Nephron progenitor cell (in vitro differentiated cells): ENCODE results near the gene SSBP3.

Experiments
- DNase-seq: peaks from one replicate; pipeline ENCODE4 v3.0.0; 2021
- H3K27ac Mint-ChIP-seq: 2 replicates; pipeline ENCODE4 v1.8.0; 2021; ENCODE audit warnings: mild to moderate bottlenecking, moderate library complexity, mixed read lengths
- H3K27me3 Mint-ChIP-seq: 2 replicates; pipeline ENCODE4 v1.8.0; 2021; ENCODE audit warnings: mild to moderate bottlenecking, low read depth, mixed read lengths; ENCODE audit not compliant: poor library complexity
- H3K36me3 Mint-ChIP-seq: 2 replicates; pipeline ENCODE4 v1.8.0; 2021; ENCODE audit warnings: low read depth, mixed read lengths
- H3K4me1 Mint-ChIP-seq: 2 replicates; pipeline ENCODE4 v1.8.0; 2021; ENCODE audit warnings: mixed read lengths
- H3K4me3 Mint-ChIP-seq: 2 replicates; pipeline ENCODE4 v1.8.0; 2021; ENCODE audit warnings: mild to moderate bottlenecking, moderate library complexity, mixed read lengths
- H3K9me3 Mint-ChIP-seq: 2 replicates; pipeline ENCODE4 v1.8.0; 2021; ENCODE audit warnings: mild to moderate bottlenecking, moderate library complexity, mixed read lengths
- TF ChIP-seq, protein P1 (sequence below): fragments of 200-600 bp; sonication (generic); IDR thresholded peaks from 2 replicates; pipeline ENCODE4 v1.5.0; 2021; ENCODE audit warnings: antibody characterized with exemption

The SSBP3 gene

DNA sequence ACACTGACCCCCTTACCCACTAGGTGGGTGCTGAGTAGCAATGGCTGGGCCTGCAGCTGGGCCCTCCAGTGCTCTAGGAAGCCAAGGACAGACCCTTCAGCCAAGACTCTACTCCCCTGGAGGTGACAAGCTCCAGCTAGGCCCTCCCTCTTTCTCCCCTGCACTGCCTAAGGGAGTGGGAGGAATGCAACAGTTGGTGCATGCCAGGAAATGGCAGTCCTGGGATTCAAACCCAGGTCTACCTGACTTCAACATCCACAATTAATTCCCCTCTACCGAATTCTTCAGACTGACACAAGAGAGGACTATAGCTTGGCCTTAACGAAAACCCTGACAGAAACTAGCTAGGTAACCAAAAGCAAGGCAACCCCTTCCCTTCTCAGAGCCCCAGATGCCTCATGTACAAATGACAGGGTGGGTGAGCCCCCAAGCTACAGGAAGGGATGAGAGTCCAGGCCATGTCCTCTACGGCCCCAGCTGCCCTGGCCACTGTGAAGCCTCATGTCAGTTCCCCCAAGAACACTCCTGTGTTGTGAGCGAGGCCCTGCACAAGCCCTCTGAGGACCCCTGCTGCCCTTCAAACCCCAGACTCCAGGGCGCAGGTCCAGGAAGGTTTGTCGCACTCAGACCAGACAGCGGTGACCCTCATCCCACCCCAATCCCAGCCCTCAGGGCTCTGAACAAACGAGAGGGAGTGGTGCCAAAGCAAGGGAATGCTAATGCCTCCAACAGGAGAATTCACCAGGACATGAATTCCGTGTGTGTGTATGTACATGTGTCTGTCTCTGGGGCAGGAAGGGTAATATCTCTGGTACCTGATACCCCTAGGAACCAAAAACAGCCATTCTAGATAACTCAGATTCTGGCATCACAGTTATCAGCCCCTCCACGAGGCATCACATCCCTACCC lies 113.9 kb downstream of the SSBP3 start:
- H3K9me3 Mint-ChIP-seq = no peaks in the 10 kb centered on the region
- H3K27ac Mint-ChIP-seq = peak overlapping the region; percentile 81
- H3K36me3 Mint-ChIP-seq = no peaks in the 10 kb centered on the region
- peaks cover 7% of the 10 kb centered on the region for H3K27me3 Mint-ChIP-seq
- TF ChIP-seq, protein P1, sequence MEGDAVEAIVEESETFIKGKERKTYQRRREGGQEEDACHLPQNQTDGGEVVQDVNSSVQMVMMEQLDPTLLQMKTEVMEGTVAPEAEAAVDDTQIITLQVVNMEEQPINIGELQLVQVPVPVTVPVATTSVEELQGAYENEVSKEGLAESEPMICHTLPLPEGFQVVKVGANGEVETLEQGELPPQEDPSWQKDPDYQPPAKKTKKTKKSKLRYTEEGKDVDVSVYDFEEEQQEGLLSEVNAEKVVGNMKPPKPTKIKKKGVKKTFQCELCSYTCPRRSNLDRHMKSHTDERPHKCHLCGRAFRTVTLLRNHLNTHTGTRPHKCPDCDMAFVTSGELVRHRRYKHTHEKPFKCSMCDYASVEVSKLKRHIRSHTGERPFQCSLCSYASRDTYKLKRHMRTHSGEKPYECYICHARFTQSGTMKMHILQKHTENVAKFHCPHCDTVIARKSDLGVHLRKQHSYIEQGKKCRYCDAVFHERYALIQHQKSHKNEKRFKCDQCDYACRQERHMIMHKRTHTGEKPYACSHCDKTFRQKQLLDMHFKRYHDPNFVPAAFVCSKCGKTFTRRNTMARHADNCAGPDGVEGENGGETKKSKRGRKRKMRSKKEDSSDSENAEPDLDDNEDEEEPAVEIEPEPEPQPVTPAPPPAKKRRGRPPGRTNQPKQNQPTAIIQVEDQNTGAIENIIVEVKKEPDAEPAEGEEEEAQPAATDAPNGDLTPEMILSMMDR = no peak
- H3K4me1 Mint-ChIP-seq = peaks cover 95% of the 10 kb centered on the region
- no peak for DNase-seq
- H3K4me3 Mint-ChIP-seq = no peak overlapping the region

DNA sequence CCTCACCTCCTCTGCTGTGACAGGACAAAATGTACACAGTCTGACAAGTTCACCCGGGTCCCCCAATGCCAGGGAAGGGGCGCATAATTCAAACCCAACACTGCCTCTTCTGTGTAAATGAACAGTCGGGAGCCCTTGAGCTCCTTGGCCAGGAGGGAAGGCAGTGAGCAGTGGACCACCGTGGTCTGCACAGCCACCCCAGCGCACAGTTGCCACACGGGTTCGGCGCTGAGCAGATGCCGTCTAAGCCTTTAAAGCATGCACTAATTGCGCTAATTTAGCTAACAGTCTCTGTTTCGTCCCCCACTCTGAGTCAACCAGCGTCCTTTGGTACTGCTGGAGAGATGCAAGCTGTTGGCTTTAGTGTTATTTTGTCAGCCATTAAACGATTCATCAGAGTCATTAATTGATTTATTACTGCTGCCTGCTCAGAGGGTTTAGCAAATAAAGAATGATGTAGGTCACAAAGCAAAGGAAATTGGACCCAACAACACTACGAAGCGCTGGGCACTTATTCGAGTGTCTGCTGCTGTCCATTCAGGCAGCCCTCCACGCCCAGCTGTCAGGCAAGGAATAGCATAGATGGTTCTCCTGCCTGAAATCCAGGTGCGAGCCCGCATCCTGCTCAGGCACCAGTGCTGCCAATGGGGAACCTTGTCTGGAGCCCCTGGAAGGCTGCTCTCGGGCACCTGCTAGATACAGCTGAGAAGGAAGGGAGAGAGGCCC lies 114.8 kb downstream of the SSBP3 start:
- Mint-ChIP-seq H3K27ac (peak overlapping the region; percentile 66), H3K4me3 (peak overlapping the region; percentile 13), H3K27me3 (peaks cover 7% of the 10 kb centered on the region), H3K4me1 (peaks cover 95% of the 10 kb centered on the region), H3K9me3 (no peaks in the 10 kb centered on the region), H3K36me3 (no peaks in the 10 kb centered on the region)
- peak; percentile 22 for DNase-seq
- TF ChIP-seq, protein P1 = no peak

DNA sequence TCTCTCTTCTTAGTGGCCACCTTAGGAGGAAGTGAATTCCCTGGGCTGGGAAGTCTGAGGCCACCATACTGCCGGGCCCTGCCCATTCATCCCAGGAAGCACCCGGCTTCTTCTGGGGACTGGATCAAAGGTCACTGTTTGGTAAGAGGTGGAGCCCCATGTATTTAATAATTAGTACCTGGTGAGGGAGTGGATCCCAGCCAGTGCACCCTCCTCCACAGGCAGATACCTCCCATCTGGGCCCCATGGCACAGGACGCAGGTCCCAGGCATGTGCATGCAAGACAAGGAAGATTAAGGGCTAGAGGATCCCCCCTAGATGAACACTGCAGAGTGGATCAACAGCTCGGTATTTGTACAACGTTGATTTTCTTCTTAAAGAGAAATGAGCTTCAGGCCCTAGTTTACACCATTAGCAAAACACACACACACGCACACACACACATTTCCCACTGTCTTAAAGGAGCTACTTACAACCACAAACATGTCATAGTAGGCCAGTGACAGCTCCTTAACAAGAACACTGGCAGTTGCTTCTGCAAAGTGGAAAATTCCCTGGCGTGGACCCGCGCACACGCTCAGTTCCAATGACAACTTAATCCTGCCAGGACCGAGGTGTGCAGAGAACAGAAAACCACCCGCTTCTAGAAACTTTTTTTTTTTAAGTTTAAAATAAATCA lies 115.5 kb downstream of the SSBP3 start:
- peaks cover 95% of the 10 kb centered on the region for H3K4me1 Mint-ChIP-seq
- H3K36me3 Mint-ChIP-seq = no peaks in the 10 kb centered on the region
- no peak for DNase-seq
- H3K9me3 Mint-ChIP-seq = no peaks in the 10 kb centered on the region
- H3K27ac Mint-ChIP-seq = peak overlapping the region; percentile 26
- H3K27me3 Mint-ChIP-seq = peaks cover 7% of the 10 kb centered on the region
- TF ChIP-seq, protein P1 = no peak
- H3K4me3 Mint-ChIP-seq = peak overlapping the region; percentile 42

DNA sequence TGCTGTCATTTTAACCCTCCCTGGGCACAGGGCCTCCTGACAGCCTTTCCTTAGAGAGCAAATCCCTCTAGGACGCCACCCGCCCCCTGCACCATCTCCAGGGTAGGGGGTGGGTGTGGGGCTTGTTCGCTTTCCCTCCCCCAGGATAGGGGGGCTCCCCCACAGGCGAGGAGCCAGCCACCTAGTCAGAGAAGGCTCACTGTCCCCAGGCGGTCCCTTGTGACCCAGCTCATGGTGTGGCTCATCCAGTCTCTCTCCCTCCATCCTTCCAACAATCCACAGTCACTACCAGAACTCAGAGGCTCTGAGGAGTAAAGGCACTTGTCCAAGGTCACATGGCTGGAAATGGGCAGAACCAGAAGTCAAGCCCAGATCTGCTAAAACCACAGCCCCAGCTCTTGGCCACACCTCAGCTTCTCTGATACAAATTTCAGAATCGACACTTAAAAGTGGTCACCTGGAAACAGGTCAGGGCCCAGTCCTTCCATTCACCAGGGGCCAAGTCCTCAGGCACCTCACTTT lies 116.4 kb downstream of the SSBP3 start:
- Mint-ChIP-seq H3K4me1 (peaks cover 95% of the 10 kb centered on the region), H3K36me3 (no peaks in the 10 kb centered on the region), H3K4me3 (no peak overlapping the region), H3K27ac (no peak overlapping the region), H3K27me3 (peaks cover 3% of the 10 kb centered on the region), H3K9me3 (no peaks in the 10 kb centered on the region)
- TF ChIP-seq, protein P1 = no peak
- no peak for DNase-seq

DNA sequence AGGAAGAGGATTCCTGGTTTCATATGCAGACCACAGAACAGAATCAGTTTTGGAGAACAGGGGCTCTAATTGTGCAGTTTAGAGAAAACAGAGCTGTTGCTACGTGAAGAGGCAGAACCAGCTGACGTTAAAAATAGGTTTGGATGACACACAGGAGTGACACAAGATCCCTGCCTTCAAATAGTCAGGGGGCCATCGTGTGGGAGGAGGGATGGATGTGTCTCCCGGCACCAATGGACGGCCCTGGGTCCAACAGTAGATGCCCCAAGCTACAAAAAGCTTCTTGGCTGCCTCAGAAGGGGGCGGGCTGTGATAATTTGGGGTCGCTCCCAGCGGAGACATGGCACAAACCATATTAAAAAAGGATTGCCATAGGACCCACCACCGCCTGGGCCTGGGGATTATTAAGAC lies 118.4 kb downstream of the SSBP3 start:
- peaks cover 95% of the 10 kb centered on the region for H3K4me1 Mint-ChIP-seq
- TF ChIP-seq, protein P1 = no peak
- no peaks in the 10 kb centered on the region for H3K9me3 Mint-ChIP-seq
- peak overlapping the region; percentile 31 for H3K4me3 Mint-ChIP-seq
- H3K27ac Mint-ChIP-seq = peak overlapping the region; percentile 83
- no peaks in the 10 kb centered on the region for H3K27me3 Mint-ChIP-seq
- H3K36me3 Mint-ChIP-seq = no peaks in the 10 kb centered on the region
- DNase-seq = no peak
